Upper lobe of left lung (tissue), 4 donors: ENCODE measurements around the gene KARS1.

Source experiments
- CTCF ChIP-seq, 6 experiments: fragments of 450-650 bp in 4 of 6; fragments of 200-600 bp in 2 of 6; sonication (generic) in 2 of 6; IDR thresholded peaks; one replicate each; pipeline ENCODE4 v1.5.1; 2016 to 2019; ENCODE audit warnings: antibody characterized with exemption in 6 of 6
- EP300 ChIP-seq, 4 donors: sonication (generic); formaldehyde crosslinking; IDR thresholded peaks; one replicate each; pipeline ENCODE4 v1.5.1; 2017; ENCODE audit warnings: antibody characterized with exemption in 4 of 4, control low read depth in 2 of 4
- POLR2A ChIP-seq, 4 donors: fragments of 450-650 bp; IDR thresholded peaks; one replicate each; pipeline ENCODE4 v1.5.1; 2016 to 2017; ENCODE audit warnings: antibody characterized with exemption in 4 of 4, mild to moderate bottlenecking in 2 of 4

GRCh38 chr16:75679366-75679765 lies 31.9 kb upstream of the KARS1 start:
- TF ChIP-seq CTCF (IDR thresholded peaks at IDR 0.05) (no peak), POLR2A (IDR thresholded peaks at IDR 0.05) (no peak), EP300 (IDR thresholded peaks at IDR 0.05) (no peak)
